Measurements from ENCODE around the gene EHMT1. TPM values are rescaled to one million over a fixed set of nuclear protein-coding genes. Genes with fewer than 3 reads are reported as not detected.

Gene EHMT1
- total RNA-seq, 1 experiment from 2014 or later: 63.9 TPM

DNA sequence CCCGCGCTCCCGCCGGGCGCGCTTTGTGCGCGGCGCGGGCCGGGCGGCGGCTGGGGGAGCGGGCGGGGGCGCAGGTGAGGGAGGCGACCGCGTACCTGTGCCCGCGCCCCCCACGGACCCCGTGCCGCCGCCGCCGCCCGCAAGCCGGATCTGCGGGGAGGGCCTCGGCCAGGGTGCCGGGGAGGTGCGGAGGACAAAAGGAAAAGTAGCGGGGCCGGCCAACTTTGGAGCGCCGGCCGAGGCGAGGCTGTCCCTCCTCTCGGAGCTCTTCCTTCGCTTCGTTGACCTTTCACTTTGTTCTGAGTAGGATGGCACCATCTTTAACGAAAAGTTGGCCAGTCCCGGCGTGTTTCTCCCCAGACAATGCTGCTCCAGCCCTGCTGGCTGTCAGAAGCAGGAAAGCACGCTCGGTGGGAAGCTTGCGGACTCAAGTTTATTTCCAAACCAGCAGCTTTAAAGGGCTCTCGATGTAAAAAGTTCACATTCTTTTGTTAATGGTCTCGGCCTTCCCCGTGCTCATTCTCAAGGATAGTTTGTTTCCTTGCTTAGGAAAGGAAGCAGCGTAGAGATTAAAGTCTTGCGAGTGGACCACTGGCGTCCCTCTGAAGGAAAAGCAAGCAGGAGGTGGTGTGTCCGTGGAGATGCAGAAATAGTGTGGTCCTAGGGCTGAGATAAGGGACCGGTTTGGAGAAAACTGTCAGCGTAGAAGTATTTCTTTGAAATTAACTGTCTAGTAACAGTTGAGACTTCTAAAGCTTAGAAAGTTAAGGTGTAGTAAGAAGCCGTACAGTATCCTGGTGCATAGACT lies 639 bp downstream of the EHMT1 start:
- Histone ChIP-seq H3K36me3 (ENCODE audit: control insufficient read depth, insufficient read depth, low read length) (peaks cover 6% of the 10 kb centered on the region; the same call in 1 of the 2 replicates), H3K4me3 (ENCODE audit: low read depth in 2 of 2, low read length in 2 of 2) (peak overlapping the region; percentile 78 to 87), H3K27ac (ENCODE audit: low read length) (peak overlapping the region; percentile 91), H3K27me3 (ENCODE audit: control insufficient read depth, insufficient read depth, low read length) (no peaks in the 10 kb centered on the region), H3K9me3 (ENCODE audit: control insufficient read depth, insufficient read depth, low read depth, low read length) (no peaks in the 10 kb centered on the region), H3K4me1 (ENCODE audit: control insufficient read depth, insufficient read depth, low read length) (peaks cover 35% of the 10 kb centered on the region)
- TF ChIP-seq TCF7L2 (IDR thresholded peaks at IDR 0.05; ENCODE audit: low read depth, low read length): no peak
- TF ChIP-seq SIN3A (IDR thresholded peaks at IDR 0.05; ENCODE audit: borderline replicate concordance, insufficient read depth, low read depth, low read length): no peak
- no peak for TF ChIP-seq POLR2AphosphoS5 (IDR thresholded peaks at IDR 0.05; ENCODE audit: low read depth, low read length)
- TF ChIP-seq, protein P1, sequence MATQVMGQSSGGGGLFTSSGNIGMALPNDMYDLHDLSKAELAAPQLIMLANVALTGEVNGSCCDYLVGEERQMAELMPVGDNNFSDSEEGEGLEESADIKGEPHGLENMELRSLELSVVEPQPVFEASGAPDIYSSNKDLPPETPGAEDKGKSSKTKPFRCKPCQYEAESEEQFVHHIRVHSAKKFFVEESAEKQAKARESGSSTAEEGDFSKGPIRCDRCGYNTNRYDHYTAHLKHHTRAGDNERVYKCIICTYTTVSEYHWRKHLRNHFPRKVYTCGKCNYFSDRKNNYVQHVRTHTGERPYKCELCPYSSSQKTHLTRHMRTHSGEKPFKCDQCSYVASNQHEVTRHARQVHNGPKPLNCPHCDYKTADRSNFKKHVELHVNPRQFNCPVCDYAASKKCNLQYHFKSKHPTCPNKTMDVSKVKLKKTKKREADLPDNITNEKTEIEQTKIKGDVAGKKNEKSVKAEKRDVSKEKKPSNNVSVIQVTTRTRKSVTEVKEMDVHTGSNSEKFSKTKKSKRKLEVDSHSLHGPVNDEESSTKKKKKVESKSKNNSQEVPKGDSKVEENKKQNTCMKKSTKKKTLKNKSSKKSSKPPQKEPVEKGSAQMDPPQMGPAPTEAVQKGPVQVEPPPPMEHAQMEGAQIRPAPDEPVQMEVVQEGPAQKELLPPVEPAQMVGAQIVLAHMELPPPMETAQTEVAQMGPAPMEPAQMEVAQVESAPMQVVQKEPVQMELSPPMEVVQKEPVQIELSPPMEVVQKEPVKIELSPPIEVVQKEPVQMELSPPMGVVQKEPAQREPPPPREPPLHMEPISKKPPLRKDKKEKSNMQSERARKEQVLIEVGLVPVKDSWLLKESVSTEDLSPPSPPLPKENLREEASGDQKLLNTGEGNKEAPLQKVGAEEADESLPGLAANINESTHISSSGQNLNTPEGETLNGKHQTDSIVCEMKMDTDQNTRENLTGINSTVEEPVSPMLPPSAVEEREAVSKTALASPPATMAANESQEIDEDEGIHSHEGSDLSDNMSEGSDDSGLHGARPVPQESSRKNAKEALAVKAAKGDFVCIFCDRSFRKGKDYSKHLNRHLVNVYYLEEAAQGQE (IDR thresholded peaks at IDR 0.05; ENCODE audit: insufficient read depth in 1 of 2, low read depth in 2 of 2, low read length in 1 of 2): no peak
- TF ChIP-seq CTCF (IDR thresholded peaks at IDR 0.05): no peak
- intact Hi-C loops (cut with micrococcal nuclease; ENCODE audit: unreplicated experiment) (no loop called here), in situ Hi-C loops (cut with HindIII; ENCODE audit: low pct_unique_long_range_greater_than_20kb, low sequenced_read_pairs) (no loop called here)
- CTCF ChIA-PET: no interaction called here
- POLR2A ChIA-PET: interaction anchor here (0.6 kb wide), 1 partner anchor 16 kb away, joined by 3 read pairs; no protein-coding TSS in a partner anchor
- DNase-seq (ENCODE audit: low read depth, low spot score): no peak
- peak; percentile 5 for ATAC-seq
- no TSS peak for BruUV-seq (replicated peaks)

DNA sequence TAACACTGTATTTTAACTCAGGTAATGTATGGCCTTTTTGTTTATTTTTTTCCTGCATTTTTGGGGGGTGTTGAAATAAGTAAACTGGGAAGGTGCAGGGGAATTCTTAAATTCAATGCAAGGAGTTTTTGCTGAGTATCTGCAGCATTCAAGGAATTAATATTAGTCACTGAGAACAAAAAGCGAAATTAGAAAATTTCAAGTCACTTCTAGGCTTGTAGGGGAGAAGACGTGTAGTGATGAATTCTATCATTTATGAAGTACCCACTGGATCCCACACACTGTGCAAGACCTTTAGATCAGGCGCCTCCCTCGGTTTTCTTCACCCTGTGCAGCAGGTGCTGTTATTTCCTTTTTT lies 1.2 kb downstream of the EHMT1 start:
- BruUV-seq (replicated peaks): TSS peak; percentile 92
- no peak for TF ChIP-seq SIN3A (IDR thresholded peaks at IDR 0.05; ENCODE audit: borderline replicate concordance, insufficient read depth, low read depth, low read length)
- TF ChIP-seq TCF7L2 (IDR thresholded peaks at IDR 0.05; ENCODE audit: low read depth, low read length): no peak
- TF ChIP-seq POLR2AphosphoS5 (IDR thresholded peaks at IDR 0.05; ENCODE audit: low read depth, low read length): no peak
- TF ChIP-seq, protein P1 (IDR thresholded peaks at IDR 0.05; ENCODE audit: insufficient read depth in 1 of 2, low read depth in 2 of 2, low read length in 1 of 2): no peak
- no peak for TF ChIP-seq CTCF (IDR thresholded peaks at IDR 0.05)
- H3K36me3 ChIP-seq (ENCODE audit: control insufficient read depth, insufficient read depth, low read length): peaks cover 6% of the 10 kb centered on the region; the same call in 1 of the 2 replicates
- intact Hi-C loops (cut with micrococcal nuclease; ENCODE audit: unreplicated experiment) (no loop called here), in situ Hi-C loops (cut with HindIII; ENCODE audit: low pct_unique_long_range_greater_than_20kb, low sequenced_read_pairs) (no loop called here)
- no peaks in the 10 kb centered on the region for H3K27me3 ChIP-seq (ENCODE audit: control insufficient read depth, insufficient read depth, low read length)
- ATAC-seq (no peak), DNase-seq (ENCODE audit: low read depth, low spot score) (no peak)
- ChIA-PET POLR2A (no interaction called here), CTCF (no interaction called here)
- H3K4me1 ChIP-seq (ENCODE audit: control insufficient read depth, insufficient read depth, low read length): peaks cover 32% of the 10 kb centered on the region
- H3K9me3 ChIP-seq (ENCODE audit: control insufficient read depth, insufficient read depth, low read depth, low read length): no peaks in the 10 kb centered on the region
- peak overlapping the region; percentile 78 to 87 for H3K4me3 ChIP-seq (ENCODE audit: low read depth in 2 of 2, low read length in 2 of 2)
- peak overlapping the region; percentile 91 for H3K27ac ChIP-seq (ENCODE audit: low read length)

Data from Panc1 (cell line).